Measurements from ENCODE around the gene NLRP6. TPM values are rescaled to one million over a fixed set of nuclear protein-coding genes. Genes with fewer than 3 reads are reported as not detected.
"Not testable (repeated sequence)": the region's sequence is repeated elsewhere in the genome, so short reads cannot be mapped to it uniquely, and the experiment has no call there.

NLRP6 gene
- total RNA-seq, 2 experiments from 2014 or later: 5.5 to 6.5 TPM

DNA sequence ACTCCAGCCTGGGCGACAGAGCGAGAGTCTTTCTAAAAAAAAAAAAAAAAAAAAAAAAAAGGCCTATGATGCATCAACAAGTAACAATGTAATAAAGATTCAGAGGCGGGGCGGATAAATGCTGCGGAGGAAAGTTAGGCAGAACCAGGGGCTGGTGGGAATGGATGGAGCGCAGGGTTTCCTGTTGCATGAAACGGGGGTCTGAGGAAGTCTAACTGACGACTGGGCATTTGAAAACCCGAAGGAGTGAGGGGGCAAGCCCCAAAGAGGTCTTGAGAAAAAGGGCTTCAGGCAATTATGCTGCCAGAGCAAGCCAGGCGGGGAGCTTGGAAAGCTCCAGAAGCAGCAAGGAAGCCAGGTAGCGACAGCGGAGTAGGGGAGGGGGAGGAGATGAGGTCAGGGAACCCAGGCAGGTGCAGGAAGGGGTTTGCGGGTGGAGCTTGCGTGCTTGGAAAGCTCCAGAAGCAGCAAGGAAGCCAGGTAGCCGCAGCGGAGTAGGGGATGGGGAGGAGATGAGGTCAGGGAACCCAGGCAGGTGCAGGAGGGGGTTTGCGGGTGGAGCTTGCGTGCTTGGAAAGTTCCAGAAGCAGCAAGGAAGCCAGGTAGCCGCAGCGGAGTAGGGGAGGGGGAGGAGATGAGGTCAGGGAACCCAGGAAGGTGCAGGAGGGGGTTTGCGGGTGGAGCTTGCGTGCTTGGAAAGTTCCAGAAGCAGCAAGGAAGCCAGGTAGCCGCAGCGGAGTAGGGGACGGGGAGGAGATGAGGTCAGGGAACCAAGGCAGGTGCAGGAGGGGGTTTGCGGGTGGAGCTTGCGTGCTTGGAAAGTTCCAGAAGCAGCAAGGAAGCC is 9.0 kb downstream of the NLRP6 start:
- H3K9me3 Mint-ChIP-seq: not testable (repeated sequence)
- Mint-ChIP-seq H3K4me3 (peak overlapping the region; percentile 99), H3K27ac (peak overlapping the region; percentile 94), H3K36me3 (ENCODE audit: low read depth) (peaks cover 46% of the 10 kb centered on the region), H3K27me3 (peaks cover 17% of the 10 kb centered on the region), H3K4me1 (peaks cover 61% of the 10 kb centered on the region)
- CTCF ChIA-PET: interaction anchor here (0.6 to 1.9 kb wide), 4 partner anchors 8 to 37 kb away, joined by 3 to 5 read pairs (median 4); no protein-coding TSS in a partner anchor
- POLR2A ChIA-PET: interaction anchor here (1.1 kb wide), 1 partner anchor 80 kb away, joined by 4 read pairs; the partner anchor contains the start of genes BET1L and RIC8A
- peak; percentile 85 for DNase-seq

GRCh38 chr11:287821-288477 is 9.7 kb downstream of the NLRP6 start:
- ChIA-PET POLR2A (interaction anchor here (1.1 kb wide), 1 partner anchor 81 kb away, joined by 4 read pairs; the partner anchor contains the start of genes BET1L and RIC8A), CTCF (interaction anchor here (0.7 to 1.9 kb wide), 3 partner anchors 18 to 21 kb away, joined by 3 to 5 read pairs (median 3); no protein-coding TSS in a partner anchor)
- H3K27ac Mint-ChIP-seq: peak overlapping the region; percentile 94
- peaks cover 53% of the 10 kb centered on the region for H3K4me1 Mint-ChIP-seq
- H3K9me3 Mint-ChIP-seq: no peaks in the 10 kb centered on the region
- peaks cover 9% of the 10 kb centered on the region for H3K27me3 Mint-ChIP-seq
- peak; percentile 77 for DNase-seq
- H3K36me3 Mint-ChIP-seq (ENCODE audit: low read depth): peaks cover 38% of the 10 kb centered on the region
- H3K4me3 Mint-ChIP-seq: peak overlapping the region; percentile 99

DNA sequence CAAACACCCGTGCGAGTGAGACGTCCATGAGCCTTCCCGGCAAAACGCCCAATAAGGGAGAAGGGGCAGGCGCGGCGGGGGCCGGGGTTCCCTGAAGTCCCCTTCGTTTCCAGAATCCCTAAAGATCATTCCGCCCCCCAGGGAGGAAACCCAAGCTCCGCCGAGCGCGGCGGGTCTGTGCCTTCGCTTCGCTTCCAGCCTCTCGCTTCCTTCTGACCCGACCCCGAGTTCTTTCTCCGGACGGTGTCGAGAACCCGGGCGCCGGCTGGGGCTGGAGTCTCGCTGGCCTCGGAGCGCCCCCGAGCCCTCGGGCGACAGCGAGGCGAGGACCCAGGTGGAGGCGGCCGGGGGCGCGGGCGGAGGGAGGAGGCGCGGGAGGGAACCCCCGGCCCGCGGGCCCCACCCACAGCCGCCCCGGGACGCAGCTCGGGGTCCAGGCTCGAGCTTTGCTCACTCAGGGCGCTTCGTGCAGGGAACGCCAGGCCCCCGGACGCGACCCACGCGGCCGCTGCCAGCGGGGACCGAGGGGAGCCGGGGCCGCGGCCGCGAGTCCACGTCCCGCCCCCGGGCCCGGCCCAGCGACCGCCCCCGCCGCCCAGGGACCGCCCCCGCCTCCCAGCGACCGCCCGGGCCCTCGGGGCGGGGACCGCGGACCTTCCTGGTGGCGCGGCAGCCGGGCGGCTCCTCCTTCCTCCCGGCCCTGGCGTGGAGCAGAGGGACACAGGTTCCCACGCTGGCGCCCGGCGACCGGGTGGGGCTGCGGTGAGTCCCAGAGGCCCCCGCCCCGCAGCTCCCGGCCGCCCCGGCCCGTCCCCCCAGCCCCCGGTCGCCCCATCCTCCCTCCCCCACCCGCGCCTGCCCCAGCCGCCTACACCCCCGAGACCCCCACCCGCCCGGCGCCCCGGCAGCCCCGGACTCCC is 10.5 kb downstream of the NLRP6 start, which contains the start of gene PGGHG:
Gene PGGHG, plus strand, starts transcription at position 649 of the 920 bp plus-strand sequence. CDS start 691 bp downstream, outside the sequence.
- peaks cover 4% of the 10 kb centered on the region for H3K27me3 Mint-ChIP-seq
- ChIA-PET POLR2A (no interaction called here), CTCF (interaction anchor here (1.1 to 1.9 kb wide), 4 partner anchors 16 to 44 kb away, joined by 3 to 5 read pairs (median 3); no protein-coding TSS in a partner anchor)
- peak within 1 kb of the TSS; percentile 99 for H3K4me3 Mint-ChIP-seq
- H3K36me3 Mint-ChIP-seq (ENCODE audit: low read depth): peaks cover 30% of the 10 kb centered on the region
- no peaks in the 10 kb centered on the region for H3K9me3 Mint-ChIP-seq
- peaks cover 48% of the 10 kb centered on the region for H3K4me1 Mint-ChIP-seq
- peak within 1 kb of the TSS; percentile 94 for H3K27ac Mint-ChIP-seq
- peak; percentile 64 for DNase-seq

DNA sequence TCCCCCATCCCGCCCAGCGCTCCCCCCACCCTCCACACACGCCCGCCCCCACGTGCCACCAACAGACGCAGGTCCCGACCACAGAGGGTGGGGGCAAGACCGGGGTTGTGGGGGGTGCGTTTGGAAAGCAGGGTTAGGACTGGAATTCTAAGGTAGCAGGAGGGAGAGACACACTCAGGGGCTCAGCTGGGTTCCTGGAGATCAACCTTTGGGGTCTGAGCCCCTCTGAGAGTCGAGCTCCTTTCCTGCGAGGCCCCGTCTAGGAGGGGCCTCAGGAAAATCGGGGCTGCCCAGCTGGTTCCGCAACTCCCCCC is 11.1 kb downstream of the NLRP6 start:
- Mint-ChIP-seq H3K27ac (peak overlapping the region; percentile 77), H3K4me3 (peak overlapping the region; percentile 73), H3K9me3 (no peaks in the 10 kb centered on the region), H3K4me1 (peaks cover 47% of the 10 kb centered on the region), H3K27me3 (peaks cover 2% of the 10 kb centered on the region), H3K36me3 (ENCODE audit: low read depth) (peaks cover 29% of the 10 kb centered on the region)
- ChIA-PET POLR2A (no interaction called here), CTCF (interaction anchor here (1.1 to 1.6 kb wide), 3 partner anchors 15 to 45 kb away, joined by 3 read pairs; no protein-coding TSS in a partner anchor)
- no peak for DNase-seq

GRCh38 chr11:289712-290620 is 11.8 kb downstream of the NLRP6 start:
- Mint-ChIP-seq H3K27me3 (peaks cover 2% of the 10 kb centered on the region), H3K36me3 (ENCODE audit: low read depth) (peaks cover 29% of the 10 kb centered on the region), H3K27ac (peak overlapping the region; percentile 77), H3K4me3 (peak overlapping the region; percentile 73), H3K9me3 (no peaks in the 10 kb centered on the region), H3K4me1 (peaks cover 46% of the 10 kb centered on the region)
- no peak for DNase-seq
- CTCF ChIA-PET: interaction anchor here (0.7 to 1.6 kb wide), 7 partner anchors 9 to 82 kb away, joined by 3 to 4 read pairs (median 3); no protein-coding TSS in a partner anchor
- POLR2A ChIA-PET: no interaction called here

DNA sequence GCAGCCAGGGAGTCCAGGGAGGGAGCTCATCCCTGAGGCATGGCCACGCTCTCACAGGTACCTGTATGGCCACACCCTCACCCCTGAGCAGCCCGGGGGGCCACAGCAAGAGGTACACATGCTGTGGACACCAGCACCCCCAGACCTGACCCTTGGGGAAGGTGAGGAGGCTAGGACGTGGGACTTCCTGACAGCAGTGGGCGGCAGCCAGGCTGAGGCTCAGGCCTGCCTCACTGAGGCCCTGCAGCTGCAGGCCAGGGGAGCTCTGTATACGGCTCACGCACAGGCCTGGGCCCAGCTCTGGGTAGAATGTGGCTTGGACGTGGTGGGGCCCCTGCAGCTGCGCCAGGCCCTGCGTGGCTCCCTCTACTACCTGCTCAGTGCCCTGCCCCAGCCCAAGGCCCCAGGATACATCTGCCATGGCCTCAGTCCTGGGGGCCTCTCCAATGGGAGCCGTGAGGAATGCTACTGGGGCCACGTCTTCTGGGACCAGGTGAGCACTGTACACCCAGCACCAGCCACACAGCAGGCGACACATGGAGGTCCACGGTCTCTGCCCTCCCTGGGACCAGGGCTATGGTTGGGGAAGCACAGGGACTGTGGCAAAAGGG is 12.5 kb downstream of the NLRP6 start:
- Mint-ChIP-seq H3K4me3 (peak overlapping the region; percentile 73), H3K27ac (peak overlapping the region; percentile 12), H3K27me3 (peaks cover 2% of the 10 kb centered on the region), H3K36me3 (ENCODE audit: low read depth) (peaks cover 30% of the 10 kb centered on the region), H3K9me3 (no peaks in the 10 kb centered on the region), H3K4me1 (peaks cover 41% of the 10 kb centered on the region)
- DNase-seq: no peak
- POLR2A ChIA-PET: no interaction called here
- CTCF ChIA-PET: interaction anchor here (1.0 to 1.6 kb wide), 4 partner anchors 10 to 40 kb away, joined by 3 to 4 read pairs (median 3); no protein-coding TSS in a partner anchor

DNA sequence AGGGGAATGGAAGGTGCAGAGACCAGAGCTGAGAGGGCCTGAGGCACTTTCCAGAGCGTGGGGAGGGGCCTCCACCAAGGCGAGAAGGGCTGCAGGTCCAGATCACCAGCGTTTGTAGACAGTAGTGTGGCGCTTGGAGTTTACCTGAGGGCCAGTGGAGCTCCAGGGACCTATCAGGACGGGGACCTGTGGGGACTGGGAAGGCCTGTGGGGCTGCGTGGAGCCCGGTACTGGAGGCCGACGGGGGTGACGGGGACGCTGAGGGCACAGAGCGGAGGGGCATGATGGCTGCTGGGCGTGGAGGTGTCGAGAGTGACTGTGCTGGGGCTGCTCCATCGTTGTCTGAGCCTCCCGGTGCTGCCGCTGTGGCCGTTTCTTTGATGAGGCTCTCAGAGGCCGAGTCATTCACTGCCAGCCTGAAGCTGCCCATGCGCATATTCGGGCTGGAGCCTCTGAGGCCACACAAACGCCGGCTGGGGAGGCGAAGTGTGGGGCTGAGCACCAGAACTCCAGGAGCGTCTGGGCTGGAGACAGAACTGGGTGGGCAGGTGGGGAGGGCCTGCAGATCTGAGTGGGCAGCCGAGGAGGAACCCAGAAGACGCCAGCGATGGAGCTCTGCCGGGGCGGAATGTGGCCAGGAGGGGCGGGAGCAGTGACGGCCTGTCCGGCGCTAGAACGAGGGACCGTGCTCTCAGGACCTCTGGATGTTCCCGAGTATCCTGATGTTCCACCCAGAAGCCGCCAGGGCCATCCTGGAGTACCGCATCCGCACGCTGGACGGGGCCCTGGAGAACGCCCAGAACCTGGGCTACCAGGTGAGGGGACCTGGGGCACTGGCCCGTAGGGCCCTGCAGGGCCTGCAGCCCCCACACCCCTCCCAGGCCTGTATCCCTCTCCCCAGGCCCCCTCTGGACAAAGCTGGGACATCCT is 13.3 kb downstream of the NLRP6 start:
- Mint-ChIP-seq H3K27me3 (peaks cover 2% of the 10 kb centered on the region), H3K27ac (peak overlapping the region; percentile 54), H3K4me1 (peaks cover 32% of the 10 kb centered on the region), H3K9me3 (no peaks in the 10 kb centered on the region), H3K4me3 (peak overlapping the region; percentile 73), H3K36me3 (ENCODE audit: low read depth) (peaks cover 28% of the 10 kb centered on the region)
- DNase-seq: no peak
- POLR2A ChIA-PET: no interaction called here
- CTCF ChIA-PET: interaction anchor here (0.7 to 1.6 kb wide), 2 partner anchors 14 to 18 kb away, joined by 3 to 4 read pairs; no protein-coding TSS in a partner anchor

GRCh38 chr11:292211-293121 is 14.3 kb downstream of the NLRP6 start:
- no peaks in the 10 kb centered on the region for H3K9me3 Mint-ChIP-seq

GRCh38 chr11:293271-293851 is 15.2 kb downstream of the NLRP6 start:
- Mint-ChIP-seq H3K4me3 (no peak overlapping the region), H3K27ac (no peak overlapping the region), H3K27me3 (no peaks in the 10 kb centered on the region), H3K36me3 (ENCODE audit: low read depth) (peaks cover 20% of the 10 kb centered on the region), H3K9me3 (no peaks in the 10 kb centered on the region), H3K4me1 (peaks cover 33% of the 10 kb centered on the region)
- ChIA-PET CTCF (interaction anchor here (1.4 to 1.6 kb wide), 2 partner anchors 43 to 226 kb away, joined by 5 read pairs; no protein-coding TSS in a partner anchor), POLR2A (no interaction called here)
- no peak for DNase-seq

More at GRCh38 chr11:292211-293121, 14.3 kb downstream of the NLRP6 start:
- no peak overlapping the region for H3K27ac Mint-ChIP-seq
- ChIA-PET CTCF (interaction anchor here (1.6 kb wide), 1 partner anchor 14 kb away, joined by 4 read pairs; no protein-coding TSS in a partner anchor), POLR2A (no interaction called here)
- H3K4me3 Mint-ChIP-seq: no peak overlapping the region
- peaks cover 32% of the 10 kb centered on the region for H3K4me1 Mint-ChIP-seq
- no peak for DNase-seq
- no peaks in the 10 kb centered on the region for H3K27me3 Mint-ChIP-seq
- H3K36me3 Mint-ChIP-seq (ENCODE audit: low read depth): peaks cover 26% of the 10 kb centered on the region
